MM.1S (cell line): ENCODE measurements around the gene NATD1.

Source experiments
- CTCF ChIP-seq: fragments of 300-600 bp; sonication (generic); IDR thresholded peaks from 2 replicates; pipeline ENCODE4 v1.5.1; 2016; ENCODE audit warnings: antibody characterized with exemption, low read length, mixed read lengths
- EZH2 ChIP-seq: fragments of 300-600 bp; sonication (generic); optimal IDR thresholded peaks from 2 replicates; pipeline ENCODE3; 2017; ENCODE audit warnings: low read depth, mild to moderate bottlenecking, antibody characterized with exemption, low read length, mixed read lengths

DNA sequence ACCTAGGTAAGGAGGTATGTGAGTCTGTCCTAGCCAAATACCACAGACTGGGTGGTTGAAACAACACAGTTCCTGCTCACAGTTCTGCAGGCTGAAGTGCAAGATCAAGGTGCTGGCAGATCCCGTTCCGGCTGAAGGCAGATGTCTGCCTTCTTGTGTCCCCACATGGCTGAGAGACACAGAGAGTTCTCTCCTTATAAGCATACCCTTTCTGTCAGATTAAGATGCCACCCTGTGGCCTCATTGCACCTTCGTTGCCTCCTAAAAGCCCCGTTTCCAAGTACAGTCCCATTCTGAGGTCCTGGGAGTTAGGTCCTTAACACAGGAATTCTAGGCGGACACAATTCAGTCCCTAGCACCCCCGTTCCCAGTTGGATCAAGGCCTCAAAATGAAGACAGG, 30.1 kb downstream of the NATD1 start:
- TF ChIP-seq CTCF, result no peak
- TF ChIP-seq EZH2, result no peak
